ENCODE measurements around the gene FAF1. TPM values are rescaled to one million over a fixed set of nuclear protein-coding genes. Genes with fewer than 3 reads are reported as not detected.

The FAF1 gene
- total RNA-seq, 1 experiment from 2014 or later: 112 TPM

- peaks cover 1% of the 10 kb centered on the region for H3K79me2 ChIP-seq (ENCODE audit: low read length)
- peak overlapping the region; percentile 94 for H3K4me3 ChIP-seq (ENCODE audit: low read length)
Observed at GRCh38 chr1:50976890-50977574, 17.0 kb upstream of the FAF1 start.

GRCh38 chr1:50976111-50976889, 16.2 kb upstream of the FAF1 start:
- peak overlapping the region; percentile 90 for H3K9ac ChIP-seq (ENCODE audit: low read length)
- peak overlapping the region; percentile 95 for H2AFZ ChIP-seq (ENCODE audit: low read length)
- no peaks in the 10 kb centered on the region for H3K9me3 ChIP-seq (ENCODE audit: low read length)
- peaks cover 8% of the 10 kb centered on the region for H3K79me2 ChIP-seq (ENCODE audit: low read length)
- H4K20me1 ChIP-seq (ENCODE audit: insufficient read depth, low read depth, low read length): no peaks in the 10 kb centered on the region
- H3K9me2 ChIP-seq (replicated peaks; ENCODE audit: insufficient read depth, low read length): no peaks in the 10 kb centered on the region
- H3K27ac ChIP-seq (ENCODE audit: low read length): no peak overlapping the region
- peak overlapping the region; percentile 94 for H3K4me3 ChIP-seq (ENCODE audit: low read length)
- peak; percentile 55 for DNase-seq
- H3K27me3 ChIP-seq (ENCODE audit: low read length): no peaks in the 10 kb centered on the region
- peaks cover 53% of the 10 kb centered on the region for H3K4me1 ChIP-seq (ENCODE audit: low read length)
- peak overlapping the region; percentile 98 for H3K4me2 ChIP-seq (ENCODE audit: low read depth, low read length, poor library complexity, severe bottlenecking)
- H3K36me3 ChIP-seq (ENCODE audit: insufficient read depth, low read length): 0 out of 2 replicates have a peak, but pooled peaks cover 5% of the 10 kb centered on the region

More at GRCh38 chr1:50976890-50977574, 17.0 kb upstream of the FAF1 start:
- peak; percentile 72 for DNase-seq
- Histone ChIP-seq H3K9ac (ENCODE audit: low read length) (peak overlapping the region; percentile 90), H3K27me3 (ENCODE audit: low read length) (no peaks in the 10 kb centered on the region), H3K4me1 (ENCODE audit: low read length) (peaks cover 46% of the 10 kb centered on the region), H3K4me2 (ENCODE audit: low read depth, low read length, poor library complexity, severe bottlenecking) (peak overlapping the region; percentile 98), H3K36me3 (ENCODE audit: insufficient read depth, low read length) (0 out of 2 replicates have a peak, but pooled peaks cover 5% of the 10 kb centered on the region), H2AFZ (ENCODE audit: low read length) (peak overlapping the region; percentile 95), H3K9me3 (ENCODE audit: low read length) (no peaks in the 10 kb centered on the region), H4K20me1 (ENCODE audit: insufficient read depth, low read depth, low read length) (no peaks in the 10 kb centered on the region), H3K27ac (ENCODE audit: low read length) (no peak overlapping the region), H3K9me2 (replicated peaks; ENCODE audit: insufficient read depth, low read length) (no peaks in the 10 kb centered on the region)

- no peaks in the 10 kb centered on the region for H4K20me1 ChIP-seq (ENCODE audit: insufficient read depth, low read depth, low read length)
- H3K4me2 ChIP-seq (ENCODE audit: low read depth, low read length, poor library complexity, severe bottlenecking): peak overlapping the region; percentile 98
- peak overlapping the region; percentile 90; the same call in 1 of the 2 replicates for H3K9ac ChIP-seq (ENCODE audit: low read length)
- no peaks in the 10 kb centered on the region for H3K27me3 ChIP-seq (ENCODE audit: low read length)
- H3K9me2 ChIP-seq (replicated peaks; ENCODE audit: insufficient read depth, low read length): no peaks in the 10 kb centered on the region
- no peaks in the 10 kb centered on the region for H3K9me3 ChIP-seq (ENCODE audit: low read length)
- H3K4me1 ChIP-seq (ENCODE audit: low read length): peaks cover 62% of the 10 kb centered on the region
- H3K27ac ChIP-seq (ENCODE audit: low read length): no peak overlapping the region
- peaks cover 17% of the 10 kb centered on the region for H3K79me2 ChIP-seq (ENCODE audit: low read length)
- 0 out of 2 replicates have a peak, but pooled peaks cover 5% of the 10 kb centered on the region for H3K36me3 ChIP-seq (ENCODE audit: insufficient read depth, low read length)
- H3K4me3 ChIP-seq (ENCODE audit: low read length): peak overlapping the region; percentile 94
- no peak overlapping the region for H2AFZ ChIP-seq (ENCODE audit: low read length)
- DNase-seq: peak; percentile 46
Observed at GRCh38 chr1:50975436-50975835, 15.4 kb upstream of the FAF1 start.

- H3K4me3 ChIP-seq (ENCODE audit: low read length): no peak overlapping the region
- peaks cover 64% of the 10 kb centered on the region for H3K4me1 ChIP-seq (ENCODE audit: low read length)
- H3K9ac ChIP-seq (ENCODE audit: low read length): no peak overlapping the region
- H3K9me3 ChIP-seq (ENCODE audit: low read length): no peaks in the 10 kb centered on the region
- DNase-seq: no peak
- no peaks in the 10 kb centered on the region for H3K27me3 ChIP-seq (ENCODE audit: low read length)
- no peaks in the 10 kb centered on the region for H3K9me2 ChIP-seq (replicated peaks; ENCODE audit: insufficient read depth, low read length)
- H3K27ac ChIP-seq (ENCODE audit: low read length): no peak overlapping the region
- no peak overlapping the region for H2AFZ ChIP-seq (ENCODE audit: low read length)
- 0 out of 2 replicates have a peak, but pooled peaks cover 5% of the 10 kb centered on the region for H3K36me3 ChIP-seq (ENCODE audit: insufficient read depth, low read length)
- H4K20me1 ChIP-seq (ENCODE audit: insufficient read depth, low read depth, low read length): no peaks in the 10 kb centered on the region
- H3K4me2 ChIP-seq (ENCODE audit: low read depth, low read length, poor library complexity, severe bottlenecking): no peak overlapping the region
- H3K79me2 ChIP-seq (ENCODE audit: low read length): peaks cover 25% of the 10 kb centered on the region
Observed at GRCh38 chr1:50974618-50974935, 14.5 kb upstream of the FAF1 start.

- peaks cover 61% of the 10 kb centered on the region for H3K4me1 ChIP-seq (ENCODE audit: low read length)
- no peak overlapping the region for H3K4me3 ChIP-seq (ENCODE audit: low read length)
- H3K4me2 ChIP-seq (ENCODE audit: low read depth, low read length, poor library complexity, severe bottlenecking): no peak overlapping the region
- H3K36me3 ChIP-seq (ENCODE audit: insufficient read depth, low read length): 0 out of 2 replicates have a peak, but pooled peaks cover 5% of the 10 kb centered on the region
- no peaks in the 10 kb centered on the region for H3K9me3 ChIP-seq (ENCODE audit: low read length)
- no peaks in the 10 kb centered on the region for H4K20me1 ChIP-seq (ENCODE audit: insufficient read depth, low read depth, low read length)
- H3K79me2 ChIP-seq (ENCODE audit: low read length): peaks cover 27% of the 10 kb centered on the region
- no peak for DNase-seq
- no peak overlapping the region for H3K27ac ChIP-seq (ENCODE audit: low read length)
- no peak overlapping the region for H2AFZ ChIP-seq (ENCODE audit: low read length)
- H3K27me3 ChIP-seq (ENCODE audit: low read length): no peaks in the 10 kb centered on the region
- no peak overlapping the region for H3K9ac ChIP-seq (ENCODE audit: low read length)
- no peaks in the 10 kb centered on the region for H3K9me2 ChIP-seq (replicated peaks; ENCODE audit: insufficient read depth, low read length)
Observed at GRCh38 chr1:50973875-50974617, 14.0 kb upstream of the FAF1 start.

- Histone ChIP-seq H2AFZ (ENCODE audit: low read length) (no peak overlapping the region), H3K4me3 (ENCODE audit: low read length) (no peak overlapping the region), H3K27ac (ENCODE audit: low read length) (no peak overlapping the region), H3K27me3 (ENCODE audit: low read length) (no peaks in the 10 kb centered on the region), H4K20me1 (ENCODE audit: insufficient read depth, low read depth, low read length) (no peaks in the 10 kb centered on the region), H3K9me2 (replicated peaks; ENCODE audit: insufficient read depth, low read length) (no peaks in the 10 kb centered on the region), H3K4me2 (ENCODE audit: low read depth, low read length, poor library complexity, severe bottlenecking) (peak overlapping the region; percentile 97), H3K36me3 (ENCODE audit: insufficient read depth, low read length) (0 out of 2 replicates have a peak, but pooled peaks cover 5% of the 10 kb centered on the region), H3K4me1 (ENCODE audit: low read length) (peaks cover 53% of the 10 kb centered on the region), H3K9ac (ENCODE audit: low read length) (no peak overlapping the region), H3K9me3 (ENCODE audit: low read length) (no peaks in the 10 kb centered on the region), H3K79me2 (ENCODE audit: low read length) (peaks cover 27% of the 10 kb centered on the region)
- no peak for DNase-seq
Observed at GRCh38 chr1:50973255-50973654, 13.2 kb upstream of the FAF1 start.

GRCh38 chr1:50972766-50973165, 12.7 kb upstream of the FAF1 start:
- H3K4me2 ChIP-seq (ENCODE audit: low read depth, low read length, poor library complexity, severe bottlenecking): peak overlapping the region; percentile 97
- peaks cover 53% of the 10 kb centered on the region for H3K4me1 ChIP-seq (ENCODE audit: low read length)
- no peaks in the 10 kb centered on the region for H4K20me1 ChIP-seq (ENCODE audit: insufficient read depth, low read depth, low read length)
- DNase-seq: no peak
- no peaks in the 10 kb centered on the region for H3K27me3 ChIP-seq (ENCODE audit: low read length)
- H3K36me3 ChIP-seq (ENCODE audit: insufficient read depth, low read length): 0 out of 2 replicates have a peak, but pooled peaks cover 5% of the 10 kb centered on the region
- H2AFZ ChIP-seq (ENCODE audit: low read length): no peak overlapping the region
- no peak overlapping the region for H3K4me3 ChIP-seq (ENCODE audit: low read length)
- no peaks in the 10 kb centered on the region for H3K9me2 ChIP-seq (replicated peaks; ENCODE audit: insufficient read depth, low read length)
- H3K27ac ChIP-seq (ENCODE audit: low read length): no peak overlapping the region
- peak overlapping the region; percentile 5; the same call in 1 of the 2 replicates for H3K9ac ChIP-seq (ENCODE audit: low read length)
- H3K9me3 ChIP-seq (ENCODE audit: low read length): no peaks in the 10 kb centered on the region
- H3K79me2 ChIP-seq (ENCODE audit: low read length): peaks cover 27% of the 10 kb centered on the region

All from Karpas-422 (cell line).